ENCODE data around the gene ANGEL2. TPM values are rescaled to one million over a fixed set of nuclear protein-coding genes. Genes with fewer than 3 reads are reported as not detected.
"Not testable (repeated sequence)": the region's sequence is repeated elsewhere in the genome, so short reads cannot be mapped to it uniquely, and the experiment has no call there.

Gene ANGEL2
- total RNA-seq, 1 experiment from 2014 or later = 32.7 TPM

DNA sequence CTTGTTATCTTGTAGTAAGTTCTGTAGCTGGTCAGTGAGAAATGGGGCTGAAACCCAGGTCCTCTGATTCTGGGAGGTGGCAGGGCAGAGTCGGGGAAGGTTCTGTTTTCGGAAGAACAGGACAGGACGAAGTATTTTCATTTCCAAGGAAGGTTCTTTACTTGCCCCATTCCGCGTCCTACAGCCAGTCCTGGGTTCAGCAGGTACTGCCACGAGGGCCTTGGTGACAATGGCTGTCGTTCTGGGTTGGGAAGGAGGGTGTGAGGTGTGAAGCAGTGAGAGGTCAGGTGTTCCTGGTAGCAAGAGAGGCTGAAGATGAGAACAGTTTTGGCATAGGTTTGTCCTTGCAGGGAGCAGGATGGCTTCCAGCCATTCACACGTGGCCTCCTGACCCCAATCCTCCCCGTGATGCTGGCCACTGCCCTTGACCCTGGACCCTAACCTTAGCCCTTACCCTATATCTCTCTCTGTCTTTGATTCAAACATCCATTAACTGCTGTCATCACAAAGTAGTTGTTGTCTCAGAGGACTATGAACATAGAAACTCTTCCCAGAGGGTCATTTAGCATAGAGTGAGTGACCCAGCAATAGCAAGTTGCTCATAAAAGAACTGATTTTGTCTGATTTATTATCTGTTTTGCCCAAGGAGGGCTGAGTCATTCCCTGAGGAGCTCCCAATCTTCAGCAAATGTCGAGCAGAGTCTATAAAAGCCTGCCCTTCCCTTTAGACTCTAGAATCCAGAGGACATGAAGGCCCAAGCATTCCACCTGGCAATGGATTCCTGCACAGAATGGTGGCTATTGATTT is 40.4 kb downstream of the ANGEL2 start:
- no peak for DNase-seq (ENCODE audit: low spot score)

DNA sequence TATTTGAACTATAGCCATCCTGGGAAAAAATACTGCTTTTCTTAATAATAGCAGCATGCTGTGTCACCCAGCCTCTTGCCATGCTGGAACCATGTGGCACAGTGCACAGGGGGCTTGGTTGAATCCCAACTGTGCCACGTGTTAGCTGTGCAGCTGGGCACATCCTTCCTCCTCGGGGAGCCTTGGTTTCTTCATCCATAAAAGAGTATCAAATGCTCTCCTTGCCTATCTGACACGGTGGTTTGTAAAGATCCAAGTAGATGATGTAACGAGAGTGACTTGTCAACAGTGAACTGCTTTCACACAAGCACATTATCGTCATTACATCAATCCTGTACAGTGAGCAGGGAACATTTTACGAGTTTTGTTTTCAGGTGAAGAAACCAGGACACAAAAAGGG is 41.0 kb downstream of the ANGEL2 start:
- DNase-seq (ENCODE audit: low spot score) = no peak

DNA sequence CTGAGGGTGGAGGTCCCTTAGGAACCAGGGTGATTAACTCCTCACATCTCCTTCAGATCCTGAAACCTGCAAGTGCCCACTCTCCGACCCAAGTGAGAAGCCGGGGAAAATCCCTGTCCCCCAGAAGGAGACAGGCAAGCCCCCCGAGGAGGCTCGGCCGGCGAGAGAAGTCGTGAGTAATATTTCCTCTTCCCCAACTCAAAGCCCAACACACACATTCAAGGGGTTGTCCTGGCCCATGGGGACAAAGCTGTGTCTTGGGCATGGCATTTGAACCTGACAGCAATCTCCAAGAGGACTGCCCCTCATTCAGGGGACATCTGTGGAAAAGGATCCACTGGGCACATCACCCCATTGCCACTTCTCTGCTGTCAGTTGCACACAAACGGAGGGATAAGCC is 41.8 kb downstream of the ANGEL2 start:
- DNase-seq (ENCODE audit: low spot score) = no peak

DNA sequence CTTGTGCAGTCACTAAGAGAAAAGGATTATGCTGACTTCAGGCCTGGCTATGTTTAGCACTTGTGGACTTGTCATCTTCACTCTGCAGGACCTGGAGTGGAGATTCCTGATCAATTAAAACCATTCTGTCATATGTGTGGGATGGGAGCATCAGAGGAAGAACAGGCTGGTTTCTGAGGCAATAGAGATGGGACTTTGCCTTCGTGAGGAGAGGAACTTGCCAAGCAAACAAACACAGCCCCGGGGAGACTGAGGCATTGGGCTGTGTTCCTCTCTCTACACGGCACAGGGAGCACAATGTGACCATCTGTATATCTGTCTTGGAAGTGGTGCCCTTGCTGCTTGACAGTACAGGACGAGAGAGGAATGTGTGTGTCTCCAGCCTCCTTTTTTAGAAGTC is 42.2 kb downstream of the ANGEL2 start:
- DNase-seq (ENCODE audit: low spot score) = no peak

DNA sequence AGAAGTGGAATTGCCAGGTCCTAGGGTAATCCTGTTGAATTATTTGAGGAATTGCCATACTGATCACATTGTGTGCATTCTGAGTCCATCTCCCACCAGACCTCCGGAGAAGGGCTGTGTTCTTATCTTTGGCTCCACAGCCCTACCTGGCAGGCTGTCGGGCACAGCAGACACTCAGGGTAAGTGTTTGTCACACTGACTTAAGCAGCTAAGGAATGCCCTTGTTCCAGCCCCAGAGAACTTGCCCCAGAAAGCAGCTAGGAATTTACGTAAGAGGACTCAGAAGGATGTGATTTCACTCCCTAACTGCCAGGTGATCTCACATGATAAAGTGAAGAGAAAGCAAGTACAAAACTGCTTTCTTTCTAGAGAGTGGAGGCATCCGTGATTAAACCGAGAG is 44.4 kb downstream of the ANGEL2 start:
- DNase-seq (ENCODE audit: low spot score) = no peak

GRCh38 chr1:212970085-212970484 is 45.6 kb downstream of the ANGEL2 start:
- no peak for DNase-seq (ENCODE audit: low spot score)

GRCh38 chr1:212968368-212968863 is 47.3 kb downstream of the ANGEL2 start:
- DNase-seq (ENCODE audit: low spot score) = no peak

- DNase-seq (ENCODE audit: low spot score) = peak; percentile 80
These were observed 47.9 kb downstream of the ANGEL2 start for GRCh38 chr1:212967801-212968200.

DNA sequence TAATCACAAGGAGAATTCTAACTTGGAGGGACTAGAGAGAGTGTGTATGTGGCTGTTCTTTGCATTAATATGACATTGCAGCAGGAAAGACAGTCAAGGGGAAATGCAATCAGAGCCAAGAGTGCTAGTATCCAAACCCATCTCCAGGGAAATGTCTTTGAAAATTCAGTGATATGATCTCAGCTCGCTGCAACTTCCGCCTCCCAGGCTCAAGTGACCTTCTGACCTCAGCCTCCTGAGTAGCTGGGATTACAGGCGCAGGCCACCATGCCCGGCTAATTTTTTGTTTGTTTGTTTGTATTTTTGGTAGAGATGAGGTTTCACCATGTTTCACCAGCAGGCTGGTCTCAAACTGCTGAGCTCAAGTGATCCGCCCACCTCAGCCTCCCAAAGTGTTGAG is 49.1 kb downstream of the ANGEL2 start:
- no peak for DNase-seq (ENCODE audit: low spot score)

- DNase-seq (ENCODE audit: low spot score) = not testable (repeated sequence)
These were observed 50.7 kb downstream of the ANGEL2 start for GRCh38 chr1:212964993-212965392.

- DNase-seq (ENCODE audit: low spot score) = no peak
These were observed 51.6 kb downstream of the ANGEL2 start for GRCh38 chr1:212964102-212964501.

- no peak for DNase-seq (ENCODE audit: low spot score)
These were observed 53.2 kb downstream of the ANGEL2 start for GRCh38 chr1:212962509-212962908.

- DNase-seq (ENCODE audit: low spot score) = no peak
These were observed 54.7 kb downstream of the ANGEL2 start for GRCh38 chr1:212960932-212961331.

- DNase-seq (ENCODE audit: low spot score) = no peak
These were observed 56.1 kb downstream of the ANGEL2 start for GRCh38 chr1:212959266-212960220.

DNA sequence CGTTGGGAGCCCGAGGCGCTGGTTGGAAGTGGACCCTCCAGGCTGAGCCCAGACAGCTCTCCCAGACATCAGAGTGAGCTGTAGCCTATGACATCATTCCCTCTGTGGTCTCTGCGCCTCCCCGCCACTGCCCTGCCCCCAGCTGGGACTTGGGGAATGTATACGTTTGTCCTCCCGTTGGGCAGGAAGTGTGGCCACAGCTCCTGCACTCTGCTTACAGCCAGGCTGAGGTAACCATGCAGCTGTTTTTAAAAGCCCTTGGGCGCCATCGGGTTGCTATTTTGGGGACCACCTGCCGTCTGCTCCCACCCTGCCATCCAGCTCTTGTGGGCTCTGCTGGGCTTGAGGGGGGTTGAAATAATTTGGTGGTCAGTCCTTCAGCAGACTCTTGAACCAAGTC is 57.5 kb downstream of the ANGEL2 start:
- DNase-seq (ENCODE audit: low spot score) = peak; percentile 91

DNA sequence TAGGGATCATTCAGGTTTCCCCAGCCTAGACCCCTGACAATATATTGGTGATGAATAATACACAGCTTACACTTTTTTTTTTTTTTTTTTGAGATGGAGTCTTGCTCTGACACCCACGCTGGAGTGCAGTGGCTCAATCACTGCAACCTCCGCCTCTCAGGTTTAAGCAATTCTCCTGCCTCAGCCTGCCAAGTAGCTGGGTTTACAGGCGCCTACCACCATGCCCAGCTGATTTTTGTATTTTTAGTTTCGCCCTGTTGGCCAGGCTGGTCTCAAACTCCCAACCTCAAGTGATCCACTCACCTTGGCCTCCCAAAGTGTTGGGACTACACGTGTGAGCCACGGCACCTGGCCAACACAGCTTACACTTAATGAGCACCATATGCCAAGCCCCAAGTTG is 58.1 kb downstream of the ANGEL2 start:
- DNase-seq (ENCODE audit: low spot score) = no peak

DNA sequence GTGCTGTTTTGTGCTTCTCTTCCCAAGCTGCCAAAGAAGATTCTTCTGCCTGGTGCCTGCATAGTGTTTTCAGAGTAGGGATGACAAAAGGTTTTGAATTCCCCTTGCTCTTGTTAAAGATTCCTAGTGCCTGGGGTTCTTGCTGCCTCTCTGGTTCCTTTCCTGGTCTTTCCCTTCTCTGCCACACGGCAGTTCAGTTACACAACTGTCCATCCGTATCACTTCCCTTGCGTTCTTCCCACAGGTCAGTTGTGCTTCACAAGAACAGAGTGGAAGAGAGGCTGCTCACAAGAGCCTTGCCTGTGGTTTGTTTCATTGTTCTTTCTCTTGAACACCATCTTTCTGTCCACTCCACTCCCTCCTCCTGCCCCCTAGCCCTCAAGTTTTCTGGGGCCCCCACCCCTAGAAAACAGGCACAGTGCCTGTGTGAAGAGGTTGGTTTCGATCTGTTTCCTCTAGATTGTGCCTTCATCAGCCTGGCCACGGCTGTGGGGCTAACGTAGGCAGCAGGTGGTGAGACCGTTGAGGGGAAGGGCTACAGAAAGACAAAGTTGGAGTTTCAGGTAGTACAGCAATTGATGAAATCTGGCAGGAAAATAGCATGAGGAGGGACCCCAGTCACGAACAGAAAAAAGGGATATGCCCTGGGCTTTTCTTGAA is 59.6 kb downstream of the ANGEL2 start:
- no peak for DNase-seq (ENCODE audit: low spot score)

DNA sequence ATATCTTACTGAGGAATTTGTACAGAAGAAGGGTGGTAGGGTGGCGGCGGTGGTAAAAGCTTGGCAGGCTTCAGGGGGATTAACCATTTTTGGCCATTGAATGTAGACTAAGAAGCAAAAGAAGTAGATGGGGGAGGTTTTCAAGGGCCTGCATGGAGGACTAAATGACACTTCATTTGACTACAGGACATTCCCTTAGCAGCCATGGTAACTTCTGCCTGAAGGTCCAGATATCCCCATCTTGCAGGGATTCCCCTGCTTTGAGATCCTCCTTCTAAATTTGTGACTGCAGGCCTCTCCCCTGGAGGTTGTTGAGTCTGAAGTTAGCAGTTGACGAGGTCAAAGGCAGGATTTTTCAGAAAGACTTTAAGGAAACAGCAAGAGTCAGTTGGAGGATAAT is 60.6 kb downstream of the ANGEL2 start:
- no peak for DNase-seq (ENCODE audit: low spot score)

GRCh38 chr1:212954514-212954913 is 61.2 kb downstream of the ANGEL2 start:
- no peak for DNase-seq (ENCODE audit: low spot score)

DNA sequence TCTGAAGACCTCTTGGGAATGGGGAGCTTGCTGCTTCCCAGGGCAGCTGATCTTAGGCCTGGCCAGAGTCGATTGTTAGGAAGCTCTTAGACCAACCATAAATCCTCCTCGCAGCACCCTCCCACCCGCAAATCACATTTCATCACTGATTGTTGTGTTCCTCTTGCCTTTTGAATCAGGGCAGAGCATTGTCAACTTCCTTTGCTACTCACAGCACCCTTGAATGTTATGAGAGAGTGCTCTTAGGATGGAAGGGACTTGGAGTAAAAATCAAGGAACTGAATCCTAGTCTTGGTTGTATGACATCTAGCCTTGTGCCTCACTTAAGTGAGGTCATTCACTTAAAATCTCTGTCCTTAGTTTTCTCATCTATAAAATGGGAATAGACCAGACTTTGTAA is 62.3 kb downstream of the ANGEL2 start:
- no peak for DNase-seq (ENCODE audit: low spot score)

- no peak for DNase-seq (ENCODE audit: low spot score)
These were observed 63.1 kb downstream of the ANGEL2 start for GRCh38 chr1:212952641-212952976.

- DNase-seq (ENCODE audit: low spot score) = no peak
These were observed 63.6 kb downstream of the ANGEL2 start for GRCh38 chr1:212951947-212952640.

Data from H4 (cell line).